Measurements from ENCODE around the gene FN1.
"Not testable (repeated sequence)": the region's sequence is repeated elsewhere in the genome, so short reads cannot be mapped to it uniquely, and the experiment has no call there.

- TF ChIP-seq POLR2AphosphoS5, POLR2A (IDR thresholded peaks at IDR 0.05): not testable (repeated sequence)
Observed at GRCh38 chr2:215360059-215360458, 75.8 kb downstream of the FN1 start.

Data from prostate gland (tissue), 1 donor.